ENCODE data around the gene SLC38A1.

Gene SLC38A1

GRCh38 chr12:46230983-46231382 is 37.9 kb downstream of the SLC38A1 start:
- DNase-seq (ENCODE audit: low spot score): no peak

- DNase-seq (ENCODE audit: low spot score): no peak
Measured at GRCh38 chr12:46230306-46230705, 38.5 kb downstream of the SLC38A1 start.

- DNase-seq (ENCODE audit: low spot score): no peak
Measured at GRCh38 chr12:46227616-46228015, 41.2 kb downstream of the SLC38A1 start.

GRCh38 chr12:46224386-46224785 is 44.5 kb downstream of the SLC38A1 start:
- DNase-seq (ENCODE audit: low spot score): no peak

GRCh38 chr12:46223047-46223446 is 45.8 kb downstream of the SLC38A1 start:
- DNase-seq (ENCODE audit: low spot score): no peak

- DNase-seq (ENCODE audit: low spot score): no peak
Measured at GRCh38 chr12:46222636-46223035, 46.2 kb downstream of the SLC38A1 start.

- no peak for DNase-seq (ENCODE audit: low spot score)
Measured at GRCh38 chr12:46221255-46222128, 47.4 kb downstream of the SLC38A1 start.

- DNase-seq (ENCODE audit: low spot score): peak; percentile 80
Measured at GRCh38 chr12:46219877-46220655, 48.8 kb downstream of the SLC38A1 start.

- no peak for DNase-seq (ENCODE audit: low spot score)
Measured at GRCh38 chr12:46219132-46219876, 49.5 kb downstream of the SLC38A1 start.

GRCh38 chr12:46218322-46219095 is 50.3 kb downstream of the SLC38A1 start:
- no peak for DNase-seq (ENCODE audit: low spot score)

GRCh38 chr12:46217541-46218321 is 51.1 kb downstream of the SLC38A1 start:
- no peak for DNase-seq (ENCODE audit: low spot score)

- DNase-seq (ENCODE audit: low spot score): no peak
Measured at GRCh38 chr12:46214668-46215436, 54.0 kb downstream of the SLC38A1 start.

GRCh38 chr12:46212108-46212982 is 56.5 kb downstream of the SLC38A1 start:
- no peak for DNase-seq (ENCODE audit: low spot score)

- DNase-seq (ENCODE audit: low spot score): no peak
Measured at GRCh38 chr12:46210873-46211439, 57.9 kb downstream of the SLC38A1 start.

- peak; percentile 44 for DNase-seq (ENCODE audit: low spot score)
Measured at GRCh38 chr12:46209914-46210872, 58.6 kb downstream of the SLC38A1 start.

GRCh38 chr12:46209170-46209569 is 59.7 kb downstream of the SLC38A1 start:
- no peak for DNase-seq (ENCODE audit: low spot score)

GRCh38 chr12:46208370-46208769 is 60.5 kb downstream of the SLC38A1 start:
- no peak for DNase-seq (ENCODE audit: low spot score)

- no peak for DNase-seq (ENCODE audit: low spot score)
Measured at GRCh38 chr12:46207644-46208043, 61.2 kb downstream of the SLC38A1 start.

Data from SW480 (cell line).